H9 (cell line): Measurements from ENCODE around the gene ALAD. TPM values are rescaled to one million over a fixed set of nuclear protein-coding genes. Genes with fewer than 3 reads are reported as not detected.

ENCODE experiments used
- DNase-seq: peaks from one replicate; pipeline ENCODE4 v3.0.0-alpha.2; 2017
- H2AFZ ChIP-seq: one replicate; pipeline ENCODE4 v1.6.1; 2013; ENCODE audit warnings: mild to moderate bottlenecking, low read length, control low read depth, moderate library complexity
- H2AK5ac ChIP-seq: 2 replicates; pipeline ENCODE4 v1.6.1; 2013; ENCODE audit warnings: low read length, control low read depth, mixed read lengths; ENCODE audit not compliant: insufficient read length
- H2BK120ac ChIP-seq: one replicate; pipeline ENCODE4 v1.6.1; 2013; ENCODE audit warnings: low read depth, mild to moderate bottlenecking, low read length, control low read depth, inconsistent platforms; ENCODE audit not compliant: poor library complexity, severe bottlenecking
- H2BK12ac ChIP-seq: 2 replicates; pipeline ENCODE4 v1.6.1; 2013; ENCODE audit warnings: low read length, control low read depth, mixed read lengths, low read depth; ENCODE audit not compliant: insufficient read length
- H2BK15ac ChIP-seq: 2 replicates; pipeline ENCODE4 v1.6.1; 2013; ENCODE audit warnings: low read depth, low read length, control low read depth
- H2BK20ac ChIP-seq: one replicate; pipeline ENCODE4 v1.6.1; 2013; ENCODE audit warnings: low read depth, mild to moderate bottlenecking, low read length, control low read depth, inconsistent platforms; ENCODE audit not compliant: poor library complexity, severe bottlenecking
- H2BK5ac ChIP-seq: 2 replicates; pipeline ENCODE4 v1.6.1; 2013; ENCODE audit warnings: low read length, control low read depth, mixed read lengths; ENCODE audit not compliant: insufficient read length
- H3K14ac ChIP-seq: 2 replicates; pipeline ENCODE4 v1.6.1; 2013; ENCODE audit warnings: low read length, control low read depth; ENCODE audit not compliant: insufficient read depth
- H3K18ac ChIP-seq: 2 replicates; pipeline ENCODE4 v1.6.1; 2013; ENCODE audit warnings: low read depth, mild to moderate bottlenecking, mixed read lengths, low read length, control low read depth; ENCODE audit not compliant: insufficient read length
- H3K23ac ChIP-seq: 2 replicates; pipeline ENCODE4 v1.6.1; 2013; ENCODE audit warnings: low read length, control low read depth, mixed read lengths, low read depth; ENCODE audit not compliant: insufficient read length
- H3K23me2 ChIP-seq: 2 replicates; pipeline ENCODE4 v1.6.1; 2013; ENCODE audit warnings: low read depth, mild to moderate bottlenecking, mixed read lengths, low read length, control low read depth; ENCODE audit not compliant: insufficient read length, poor library complexity, severe bottlenecking
- H3K27ac ChIP-seq: 2 replicates; pipeline ENCODE4 v1.5.1; 2013; ENCODE audit warnings: low read length, control low read depth, mixed read lengths, low read depth; ENCODE audit not compliant: insufficient read length
- H3K27me3 ChIP-seq: 2 replicates; pipeline ENCODE4 v1.6.1; 2013; ENCODE audit warnings: low read length, control low read depth, inconsistent platforms; ENCODE audit not compliant: insufficient read depth
- H3K4ac ChIP-seq: 2 replicates; pipeline ENCODE4 v1.6.1; 2013; ENCODE audit warnings: low read depth, mild to moderate bottlenecking, control low read depth, inconsistent platforms, low read length, moderate library complexity
- H3K4me1 ChIP-seq: 2 replicates; pipeline ENCODE4 v1.6.1; 2013; ENCODE audit warnings: low read length, control low read depth, inconsistent platforms; ENCODE audit not compliant: insufficient read depth
- H3K4me2 ChIP-seq: 2 replicates; pipeline ENCODE4 v1.6.1; 2013; ENCODE audit warnings: low read length, control low read depth, mixed read lengths; ENCODE audit not compliant: insufficient read length, insufficient read depth
- H3K56ac ChIP-seq: 2 replicates; pipeline ENCODE4 v1.6.1; 2013; ENCODE audit warnings: low read depth, mild to moderate bottlenecking, mixed read lengths, low read length, control low read depth; ENCODE audit not compliant: insufficient read length
- H3K79me1 ChIP-seq: 2 replicates; pipeline ENCODE4 v1.6.1; 2013; ENCODE audit warnings: low read depth, mild to moderate bottlenecking, moderate library complexity, low read length, control low read depth, inconsistent platforms; ENCODE audit not compliant: insufficient read depth, poor library complexity, severe bottlenecking
- H3K79me2 ChIP-seq: 2 replicates; pipeline ENCODE4 v1.6.1; 2013; ENCODE audit warnings: low read length, control low read depth, inconsistent platforms; ENCODE audit not compliant: insufficient read depth
- H3K9ac ChIP-seq: 2 replicates; pipeline ENCODE4 v1.6.1; 2013; ENCODE audit warnings: low read length, control low read depth, mixed read lengths; ENCODE audit not compliant: insufficient read length; ENCODE audit errors: extremely low read depth
- H3K9me3 ChIP-seq: one replicate; pipeline ENCODE4 v1.6.1; 2013; ENCODE audit warnings: low read depth, low read length, inconsistent platforms; ENCODE audit not compliant: control insufficient read depth
- H3T11ph ChIP-seq: one replicate; pipeline ENCODE4 v1.6.1; 2013; ENCODE audit warnings: mild to moderate bottlenecking, low read length, control low read depth, inconsistent platforms
- H4K20me1 ChIP-seq: one replicate; pipeline ENCODE4 v1.6.1; 2013; ENCODE audit not compliant: control insufficient read depth, insufficient read length, insufficient read depth
- H4K5ac ChIP-seq: 2 replicates; pipeline ENCODE4 v1.6.1; 2013; ENCODE audit warnings: low read depth, mild to moderate bottlenecking, mixed read lengths, low read length, control low read depth; ENCODE audit not compliant: insufficient read length
- H4K8ac ChIP-seq: replicated peaks from 2 replicates; pipeline ENCODE4 v1.6.1; 2013; ENCODE audit warnings: low read length, control low read depth, mixed read lengths, low read depth; ENCODE audit not compliant: insufficient read length
- H4K91ac ChIP-seq: 2 replicates; pipeline ENCODE4 v1.6.1; 2013; ENCODE audit warnings: low read depth, mild to moderate bottlenecking, moderate library complexity, mixed read lengths, low read length, control low read depth; ENCODE audit not compliant: insufficient read length
- H3K27ac Mint-ChIP-seq, 3 experiments: 2 replicates in 2 of 3; 3 replicates in 1 of 3; pipeline ENCODE4 v1.8.0; 2020 to 2021; ENCODE audit warnings: mixed read lengths in 3 of 3, mild to moderate bottlenecking in 1 of 3, moderate library complexity in 1 of 3
- H3K27me3 Mint-ChIP-seq: 2 replicates; pipeline ENCODE4 v1.8.0; 2021; ENCODE audit warnings: low read depth, mild to moderate bottlenecking, moderate library complexity, mixed read lengths
- H3K36me3 Mint-ChIP-seq, 3 experiments: 2 replicates in 2 of 3; 3 replicates in 1 of 3; pipeline ENCODE4 v1.8.0; 2020 to 2021; ENCODE audit warnings: low read depth in 3 of 3, mixed read lengths in 3 of 3; ENCODE audit not compliant: insufficient read depth in 1 of 3
- H3K4me1 Mint-ChIP-seq, 2 experiments: 2 replicates each; pipeline ENCODE4 v1.8.0; 2020; ENCODE audit warnings: mixed read lengths in 2 of 2
- H3K4me3 Mint-ChIP-seq, 2 experiments: 2 replicates in 1 of 2; 3 replicates in 1 of 2; pipeline ENCODE4 v1.8.0; 2020 to 2021; ENCODE audit warnings: mild to moderate bottlenecking in 2 of 2, mixed read lengths in 2 of 2, moderate library complexity in 1 of 2
- H3K9me3 Mint-ChIP-seq, 2 experiments: 2 replicates in 1 of 2; 3 replicates in 1 of 2; pipeline ENCODE4 v1.8.0; 2020; ENCODE audit warnings: mild to moderate bottlenecking in 2 of 2, mixed read lengths in 2 of 2, moderate library complexity in 1 of 2
- WGBS: extraction: QIAGEN DNeasy Blood & Tissue Kit; methylation state at CpG from one replicate; pipeline ENCODE4 v1.1.7; 2013; ENCODE audit warnings: missing lambda C conversion rate, low lambda C conversion rate, mixed read lengths; ENCODE audit not compliant: insufficient read length; ENCODE audit errors: extremely low coverage; 5-methylcytosine and 5-hydroxymethylcytosine counted together
- total RNA-seq: library from RNA; stranded (reverse); gene quantifications from 2 replicates; pipeline ENCODE4 v1.2.1, GENCODE V29; 2021
- TF ChIP-seq, protein P1 (sequence below): fragments of 200-600 bp; sonication (generic); conservative IDR thresholded peaks from 3 replicates; pipeline ENCODE4 v1.8.0; 2021; ENCODE audit warnings: antibody characterized with exemption, mild to moderate bottlenecking

ALAD gene
- total RNA-seq, 1 experiment from 2014 or later: 13.2 TPM

DNA sequence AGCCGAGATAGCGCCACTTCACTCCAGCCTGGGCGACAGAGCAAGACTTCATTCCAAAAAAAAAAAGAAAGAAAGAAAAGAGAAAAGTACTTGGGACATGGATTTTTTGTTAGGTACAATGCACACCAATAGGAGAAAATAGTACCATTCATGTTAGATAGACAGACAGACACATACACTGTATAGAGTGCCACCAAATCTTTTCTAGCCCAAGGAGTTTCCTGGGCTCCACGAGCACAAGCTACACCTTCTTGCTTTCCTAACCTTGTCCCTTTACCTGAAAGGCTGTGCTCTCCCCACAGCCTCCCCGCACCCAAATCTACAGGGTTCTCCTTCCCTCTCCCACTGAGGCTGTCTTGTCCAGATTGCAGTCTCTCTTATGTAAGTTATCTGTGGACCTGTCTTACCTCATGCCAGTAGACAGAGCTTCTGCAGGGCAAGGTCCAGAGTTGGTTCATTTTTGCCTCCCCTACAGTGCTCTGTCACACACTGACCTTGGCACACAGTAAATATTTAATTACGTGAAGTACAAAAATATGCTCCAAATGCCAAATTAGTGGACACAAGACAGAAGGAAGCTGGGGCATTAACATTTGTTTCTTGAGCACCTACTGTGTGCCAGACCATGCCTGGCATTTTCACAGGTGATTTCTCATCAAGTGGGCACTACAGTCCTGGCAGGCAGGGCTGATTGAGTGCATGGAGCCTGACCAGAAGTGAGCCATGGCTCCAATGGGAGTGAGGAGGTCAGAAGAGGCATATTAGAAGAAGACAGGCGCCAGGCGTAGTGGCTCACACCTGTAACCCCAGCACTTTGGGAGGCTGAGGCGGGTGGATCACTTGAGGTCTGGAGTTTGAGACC lies 5.9 kb downstream of the ALAD start:
- no peak overlapping the region for H2BK20ac ChIP-seq
- H3K56ac ChIP-seq: no peak overlapping the region
- no peaks in the 10 kb centered on the region for H3K79me1 ChIP-seq
- H3K14ac ChIP-seq: no peak overlapping the region
- H3K9me3 ChIP-seq: no peaks in the 10 kb centered on the region
- no peak overlapping the region for H2BK15ac ChIP-seq
- no peak overlapping the region for H2BK120ac ChIP-seq
- H3K27ac Mint-ChIP-seq: no peak overlapping the region
- no peaks in the 10 kb centered on the region for H3K79me2 ChIP-seq
- H3K4me1 Mint-ChIP-seq: peaks cover 2 to 4% of the 10 kb centered on the region in 2 experiments; a peak in 1 of 4 replicates
- H3K4me1 ChIP-seq: no peaks in the 10 kb centered on the region
- H2BK5ac ChIP-seq: no peak overlapping the region
- H3K27me3 Mint-ChIP-seq: no peaks in the 10 kb centered on the region; the same call in 1 of the 2 replicates
- no peak overlapping the region for H3K27ac ChIP-seq
- no peak overlapping the region for H3K4me2 ChIP-seq
- no peak overlapping the region for H2AK5ac ChIP-seq
- no peak overlapping the region for H3K9ac ChIP-seq
- H4K5ac ChIP-seq: no peak overlapping the region
- no peak for DNase-seq
- H3K23ac ChIP-seq: no peak overlapping the region
- no peak overlapping the region for H3K4ac ChIP-seq
- H4K20me1 ChIP-seq: no peaks in the 10 kb centered on the region
- no peaks in the 10 kb centered on the region for H3K27me3 ChIP-seq
- H2BK12ac ChIP-seq: no peak overlapping the region
- no peak overlapping the region for H3K18ac ChIP-seq
- no peaks in the 10 kb centered on the region for H3K9me3 Mint-ChIP-seq
- no peak overlapping the region for H3T11ph ChIP-seq
- no peak overlapping the region for H2AFZ ChIP-seq
- no peak overlapping the region for H4K91ac ChIP-seq
- TF ChIP-seq, protein P1, sequence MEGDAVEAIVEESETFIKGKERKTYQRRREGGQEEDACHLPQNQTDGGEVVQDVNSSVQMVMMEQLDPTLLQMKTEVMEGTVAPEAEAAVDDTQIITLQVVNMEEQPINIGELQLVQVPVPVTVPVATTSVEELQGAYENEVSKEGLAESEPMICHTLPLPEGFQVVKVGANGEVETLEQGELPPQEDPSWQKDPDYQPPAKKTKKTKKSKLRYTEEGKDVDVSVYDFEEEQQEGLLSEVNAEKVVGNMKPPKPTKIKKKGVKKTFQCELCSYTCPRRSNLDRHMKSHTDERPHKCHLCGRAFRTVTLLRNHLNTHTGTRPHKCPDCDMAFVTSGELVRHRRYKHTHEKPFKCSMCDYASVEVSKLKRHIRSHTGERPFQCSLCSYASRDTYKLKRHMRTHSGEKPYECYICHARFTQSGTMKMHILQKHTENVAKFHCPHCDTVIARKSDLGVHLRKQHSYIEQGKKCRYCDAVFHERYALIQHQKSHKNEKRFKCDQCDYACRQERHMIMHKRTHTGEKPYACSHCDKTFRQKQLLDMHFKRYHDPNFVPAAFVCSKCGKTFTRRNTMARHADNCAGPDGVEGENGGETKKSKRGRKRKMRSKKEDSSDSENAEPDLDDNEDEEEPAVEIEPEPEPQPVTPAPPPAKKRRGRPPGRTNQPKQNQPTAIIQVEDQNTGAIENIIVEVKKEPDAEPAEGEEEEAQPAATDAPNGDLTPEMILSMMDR: no peak
- H3K36me3 Mint-ChIP-seq: peaks cover 0 to 18% (median 17%) of the 10 kb centered on the region in 3 experiments; a peak in 5 of 7 replicates
- no peak overlapping the region for H4K8ac ChIP-seq
- no peaks in the 10 kb centered on the region for H3K23me2 ChIP-seq
- WGBS: no CpG with 5 or more reads among the region's 9 CpGs
- H3K4me3 Mint-ChIP-seq: no peak overlapping the region; a peak in 1 of 5 replicates
